Measurements from ENCODE around the gene GRAMD1B. TPM values are rescaled to one million over a fixed set of nuclear protein-coding genes. Genes with fewer than 3 reads are reported as not detected.
"Not testable (repeated sequence)": the region's sequence is repeated elsewhere in the genome, so short reads cannot be mapped to it uniquely, and the experiment has no call there.

Gene GRAMD1B
- total and polyA plus RNA-seq, 4 donors: 28.7 to 51.5 (median 45.9) TPM

- peaks cover 17% of the 10 kb centered on the region for H3K4me1 ChIP-seq (ENCODE audit: control insufficient read depth, insufficient read depth, low read length)
- not testable (repeated sequence) for H3K27me3 ChIP-seq (ENCODE audit: control insufficient read depth, insufficient read depth, low read length); DNase-seq (ENCODE audit: low read depth in 4 of 6, low spot score in 6 of 6); H3K27ac ChIP-seq (ENCODE audit: low read depth, low read length); H3K36me3 ChIP-seq (ENCODE audit: control insufficient read depth, insufficient read depth, low read length); H3K4me3 ChIP-seq (ENCODE audit: low read depth, low read length); H3K9me3 ChIP-seq (ENCODE audit: control insufficient read depth, insufficient read depth, low read length)
- 100% methylated on average over 1 of the region's 5 CpGs for WGBS (ENCODE audit: insufficient coverage)
Measured at GRCh38 chr11:123456448-123456847, 26.4 kb downstream of the GRAMD1B start.

- Histone ChIP-seq H3K36me3 (ENCODE audit: control insufficient read depth, insufficient read depth, low read length) (peaks cover 2% of the 10 kb centered on the region), H3K4me3 (ENCODE audit: low read depth, low read length) (no peak overlapping the region), H3K9me3 (ENCODE audit: control insufficient read depth, insufficient read depth, low read length) (no peaks in the 10 kb centered on the region), H3K4me1 (ENCODE audit: control insufficient read depth, insufficient read depth, low read length) (peaks cover 12% of the 10 kb centered on the region), H3K27ac (ENCODE audit: low read depth, low read length) (no peak overlapping the region), H3K27me3 (ENCODE audit: control insufficient read depth, insufficient read depth, low read length) (no peaks in the 10 kb centered on the region)
- WGBS (ENCODE audit: insufficient coverage): 79% methylated on average over 4 of the region's 8 CpGs
- DNase-seq (ENCODE audit: low read depth in 4 of 6, low spot score in 6 of 6): no peak
Measured at GRCh38 chr11:123457187-123457770, 27.2 kb downstream of the GRAMD1B start.

DNA sequence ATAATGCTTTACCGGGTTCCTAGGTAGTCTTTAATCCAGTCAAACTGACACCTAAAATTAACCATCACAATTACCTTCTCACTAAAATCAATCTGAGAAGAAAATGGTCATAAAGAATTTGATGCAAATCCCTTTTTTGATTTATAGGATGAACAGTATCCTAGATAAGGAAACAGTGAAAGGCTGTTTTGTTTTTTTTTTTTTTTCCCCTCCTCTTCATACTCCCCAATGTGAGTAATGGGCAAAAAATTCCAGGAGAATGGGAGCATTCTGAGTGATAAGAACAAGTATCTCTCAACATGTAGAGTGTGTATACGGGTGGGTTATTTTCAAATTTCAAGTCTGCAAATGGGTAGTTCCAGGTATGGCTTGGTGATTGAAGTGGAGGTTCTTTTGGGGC, 28.4 kb downstream of the GRAMD1B start:
- Histone ChIP-seq H3K9me3 (ENCODE audit: control insufficient read depth, insufficient read depth, low read length) (no peaks in the 10 kb centered on the region), H3K4me1 (ENCODE audit: control insufficient read depth, insufficient read depth, low read length) (peaks cover 12% of the 10 kb centered on the region), H3K4me3 (ENCODE audit: low read depth, low read length) (no peak overlapping the region), H3K27me3 (ENCODE audit: control insufficient read depth, insufficient read depth, low read length) (no peaks in the 10 kb centered on the region), H3K36me3 (ENCODE audit: control insufficient read depth, insufficient read depth, low read length) (peaks cover 2% of the 10 kb centered on the region), H3K27ac (ENCODE audit: low read depth, low read length) (no peak overlapping the region)
- no peak for DNase-seq (ENCODE audit: low read depth in 4 of 6, low spot score in 6 of 6)
- WGBS (ENCODE audit: insufficient coverage): 80% methylated on average over 1 of the region's 2 CpGs

DNA sequence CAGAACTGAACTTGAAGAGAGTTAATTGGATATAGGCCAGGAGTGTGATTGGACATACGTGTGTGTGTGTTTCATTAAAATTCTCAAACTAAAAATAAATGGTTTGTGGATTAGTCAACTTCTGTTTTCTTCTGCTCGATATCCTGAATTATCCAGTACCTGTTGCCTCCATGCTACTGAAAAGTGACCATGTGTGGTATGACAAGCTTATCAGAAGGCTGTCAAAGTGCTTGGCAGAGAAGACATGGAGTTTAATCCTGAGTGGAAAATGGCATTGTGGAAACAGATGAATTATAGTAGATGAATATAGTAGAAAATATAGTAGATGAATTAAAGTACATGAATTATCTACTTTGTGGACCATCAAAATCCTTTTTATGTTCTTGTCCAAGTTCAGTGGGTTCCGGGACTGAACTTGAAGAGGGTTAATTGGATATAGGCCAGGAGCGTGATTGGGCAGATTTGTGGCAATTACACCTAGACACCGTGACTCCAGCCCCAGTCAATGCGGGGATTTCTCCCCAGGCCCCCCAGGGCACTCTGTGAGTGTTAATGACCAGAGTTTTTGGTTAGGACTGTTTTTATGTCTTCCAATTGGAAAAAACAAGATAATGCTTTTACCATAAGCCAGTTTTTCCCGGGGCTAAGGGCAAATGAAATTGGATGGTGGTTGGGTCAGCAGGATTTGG, 30.1 kb downstream of the GRAMD1B start:
- H3K4me3 ChIP-seq (ENCODE audit: low read depth, low read length): no peak overlapping the region
- peaks cover 12% of the 10 kb centered on the region for H3K4me1 ChIP-seq (ENCODE audit: control insufficient read depth, insufficient read depth, low read length)
- H3K27ac ChIP-seq (ENCODE audit: low read depth, low read length): peak overlapping the region; percentile 66
- peaks cover 2% of the 10 kb centered on the region for H3K36me3 ChIP-seq (ENCODE audit: control insufficient read depth, insufficient read depth, low read length)
- WGBS (ENCODE audit: insufficient coverage): 85% methylated on average over 4 of the region's 7 CpGs
- H3K9me3 ChIP-seq (ENCODE audit: control insufficient read depth, insufficient read depth, low read length): no peaks in the 10 kb centered on the region
- DNase-seq (ENCODE audit: low read depth in 4 of 6, low spot score in 6 of 6): no peak
- H3K27me3 ChIP-seq (ENCODE audit: control insufficient read depth, insufficient read depth, low read length): no peaks in the 10 kb centered on the region

DNA sequence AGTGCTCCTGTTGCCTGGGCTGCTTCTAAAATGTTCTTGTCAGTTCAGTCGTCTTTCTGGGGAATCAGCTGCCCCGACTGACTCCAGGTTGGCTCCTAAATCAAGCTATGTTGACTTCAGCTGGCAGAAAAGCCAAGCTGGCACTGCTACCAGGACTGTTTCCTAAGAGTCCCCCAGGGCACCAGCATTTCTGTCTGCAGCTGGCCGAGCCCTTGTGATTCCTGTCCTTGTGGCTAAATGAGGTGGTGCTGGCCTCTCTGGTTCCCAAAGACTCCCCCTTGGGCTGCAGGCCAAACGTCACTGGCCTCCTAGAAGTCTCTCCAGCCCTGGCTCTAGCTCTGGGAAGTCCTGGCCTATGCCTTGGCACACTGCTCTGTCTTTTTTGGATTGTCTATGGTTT, 31.1 kb downstream of the GRAMD1B start:
- WGBS (ENCODE audit: insufficient coverage): 39% methylated on average over 4 of the region's 4 CpGs
- Histone ChIP-seq H3K27me3 (ENCODE audit: control insufficient read depth, insufficient read depth, low read length) (no peaks in the 10 kb centered on the region), H3K27ac (ENCODE audit: low read depth, low read length) (peak overlapping the region; percentile 7), H3K4me3 (ENCODE audit: low read depth, low read length) (no peak overlapping the region), H3K9me3 (ENCODE audit: control insufficient read depth, insufficient read depth, low read length) (no peaks in the 10 kb centered on the region), H3K4me1 (ENCODE audit: control insufficient read depth, insufficient read depth, low read length) (peaks cover 12% of the 10 kb centered on the region), H3K36me3 (ENCODE audit: control insufficient read depth, insufficient read depth, low read length) (peaks cover 2% of the 10 kb centered on the region)
- peak in 5 of 6 donors; percentile 45 to 88 (median 69) for DNase-seq (ENCODE audit: low read depth in 4 of 6, low spot score in 6 of 6)

DNA sequence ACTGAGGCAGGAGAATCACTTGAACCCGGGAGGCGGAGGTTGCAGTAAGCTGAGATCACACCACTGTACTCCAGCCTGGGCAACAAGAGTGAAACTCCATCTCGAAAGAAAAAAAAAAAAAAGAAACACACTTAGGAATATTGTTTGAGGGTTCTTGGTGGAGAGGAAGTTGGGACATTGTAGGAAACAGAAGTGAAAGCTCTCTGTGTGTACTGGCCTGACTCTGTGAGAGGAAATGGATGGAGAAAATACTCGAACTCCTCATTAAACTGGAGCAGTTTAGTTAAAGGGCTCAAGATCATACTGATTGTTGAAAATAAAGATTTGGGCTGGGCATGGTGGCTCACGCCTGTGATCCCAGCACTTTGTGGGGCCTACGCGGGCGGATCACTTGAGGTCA, 35.6 kb downstream of the GRAMD1B start:
- not testable (repeated sequence) for H3K4me3 ChIP-seq (ENCODE audit: low read depth, low read length); DNase-seq (ENCODE audit: low read depth in 4 of 6, low spot score in 6 of 6); H3K9me3 ChIP-seq (ENCODE audit: control insufficient read depth, insufficient read depth, low read length); H3K27ac ChIP-seq (ENCODE audit: low read depth, low read length); H3K36me3 ChIP-seq (ENCODE audit: control insufficient read depth, insufficient read depth, low read length); H3K27me3 ChIP-seq (ENCODE audit: control insufficient read depth, insufficient read depth, low read length)
- peaks cover 13% of the 10 kb centered on the region for H3K4me1 ChIP-seq (ENCODE audit: control insufficient read depth, insufficient read depth, low read length)
- 85% methylated on average over 1 of the region's 8 CpGs for WGBS (ENCODE audit: insufficient coverage)

GRCh38 chr11:123466172-123466571, 36.1 kb downstream of the GRAMD1B start:
- H3K4me1 ChIP-seq (ENCODE audit: control insufficient read depth, insufficient read depth, low read length); H3K4me3 ChIP-seq (ENCODE audit: low read depth, low read length); H3K27me3 ChIP-seq (ENCODE audit: control insufficient read depth, insufficient read depth, low read length); H3K36me3 ChIP-seq (ENCODE audit: control insufficient read depth, insufficient read depth, low read length); H3K9me3 ChIP-seq (ENCODE audit: control insufficient read depth, insufficient read depth, low read length); DNase-seq (ENCODE audit: low read depth in 4 of 6, low spot score in 6 of 6); H3K27ac ChIP-seq (ENCODE audit: low read depth, low read length): not testable (repeated sequence)
- 83% methylated on average over 1 of the region's 1 CpG for WGBS (ENCODE audit: insufficient coverage)

DNA sequence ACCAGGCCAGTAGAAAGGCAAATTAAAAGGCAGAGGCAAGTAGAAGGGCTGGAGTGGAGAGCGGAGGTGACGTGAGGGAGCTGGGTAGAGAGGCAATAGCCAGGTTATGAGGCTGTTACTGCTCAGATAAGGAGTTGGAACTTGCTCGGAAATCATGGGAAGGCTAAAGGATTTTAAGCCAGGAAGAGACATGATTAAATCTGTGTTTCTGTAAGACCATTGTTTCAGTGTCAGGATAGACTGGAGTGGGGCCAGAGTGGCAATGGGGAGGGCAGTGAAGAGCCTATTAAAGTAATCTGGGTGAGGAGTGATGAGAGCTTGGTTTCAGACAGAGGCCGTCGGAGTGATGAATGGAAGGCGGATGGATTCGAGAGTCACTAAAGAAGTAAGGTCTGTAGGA, 39.0 kb downstream of the GRAMD1B start:
- Histone ChIP-seq H3K4me3 (ENCODE audit: low read depth, low read length) (no peak overlapping the region), H3K27ac (ENCODE audit: low read depth, low read length) (peak overlapping the region; percentile 59), H3K36me3 (ENCODE audit: control insufficient read depth, insufficient read depth, low read length) (no peaks in the 10 kb centered on the region), H3K4me1 (ENCODE audit: control insufficient read depth, insufficient read depth, low read length) (peaks cover 5% of the 10 kb centered on the region), H3K9me3 (ENCODE audit: control insufficient read depth, insufficient read depth, low read length) (no peaks in the 10 kb centered on the region), H3K27me3 (ENCODE audit: control insufficient read depth, insufficient read depth, low read length) (no peaks in the 10 kb centered on the region)
- 56% methylated on average over 7 of the region's 7 CpGs for WGBS (ENCODE audit: insufficient coverage)
- peak in 2 of 6 donors; percentile 42 to 46 for DNase-seq (ENCODE audit: low read depth in 4 of 6, low spot score in 6 of 6)

DNA sequence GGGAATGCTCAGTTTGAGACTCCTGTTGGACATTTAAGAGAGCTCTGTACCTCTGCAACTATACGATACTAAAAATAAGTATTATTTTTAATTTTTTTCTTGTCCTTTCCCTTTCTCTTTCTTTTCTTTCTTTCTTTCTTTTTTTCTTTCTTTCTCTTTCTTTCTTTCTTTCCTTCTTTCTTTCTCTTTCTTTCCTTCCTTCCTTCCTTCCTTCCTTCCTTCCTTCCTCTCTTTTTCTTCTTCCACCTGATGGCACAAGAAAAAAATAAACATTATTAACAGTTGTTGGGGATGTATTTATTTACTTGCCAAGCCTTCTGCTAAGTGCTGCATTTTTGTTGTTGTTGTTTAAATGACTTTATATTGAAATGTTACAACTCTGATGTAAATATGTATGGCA, 39.5 kb downstream of the GRAMD1B start:
- WGBS (ENCODE audit: insufficient coverage): no CpG with 5 or more reads among the region's 1 CpG
- H3K27ac ChIP-seq (ENCODE audit: low read depth, low read length): peak overlapping the region; percentile 40
- DNase-seq (ENCODE audit: low read depth in 4 of 6, low spot score in 6 of 6): no peak
- peaks cover 5% of the 10 kb centered on the region for H3K4me1 ChIP-seq (ENCODE audit: control insufficient read depth, insufficient read depth, low read length)
- H3K4me3 ChIP-seq (ENCODE audit: low read depth, low read length): no peak overlapping the region
- no peaks in the 10 kb centered on the region for H3K9me3 ChIP-seq (ENCODE audit: control insufficient read depth, insufficient read depth, low read length)
- no peaks in the 10 kb centered on the region for H3K27me3 ChIP-seq (ENCODE audit: control insufficient read depth, insufficient read depth, low read length)
- H3K36me3 ChIP-seq (ENCODE audit: control insufficient read depth, insufficient read depth, low read length): no peaks in the 10 kb centered on the region

- Histone ChIP-seq H3K4me1 (ENCODE audit: control insufficient read depth, insufficient read depth, low read length) (peaks cover 12% of the 10 kb centered on the region), H3K27ac (ENCODE audit: low read depth, low read length) (no peak overlapping the region)
- 100% methylated on average over 2 of the region's 4 CpGs for WGBS (ENCODE audit: insufficient coverage)
Measured at GRCh38 chr11:123470842-123471241, 40.8 kb downstream of the GRAMD1B start.

More at GRCh38 chr11:123470842-123471241, 40.8 kb downstream of the GRAMD1B start:
- Histone ChIP-seq H3K9me3 (ENCODE audit: control insufficient read depth, insufficient read depth, low read length) (no peaks in the 10 kb centered on the region), H3K36me3 (ENCODE audit: control insufficient read depth, insufficient read depth, low read length) (no peaks in the 10 kb centered on the region), H3K4me3 (ENCODE audit: low read depth, low read length) (no peak overlapping the region), H3K27me3 (ENCODE audit: control insufficient read depth, insufficient read depth, low read length) (no peaks in the 10 kb centered on the region)
- no peak for DNase-seq (ENCODE audit: low read depth in 4 of 6, low spot score in 6 of 6)
